ENCODE data around the gene GALK2. TPM values are rescaled to one million over a fixed set of nuclear protein-coding genes. Genes with fewer than 3 reads are reported as not detected.
"Not testable (repeated sequence)": the region's sequence is repeated elsewhere in the genome, so short reads cannot be mapped to it uniquely, and the experiment has no call there.

The GALK2 gene
- total RNA-seq, 1 donor from 2014 or later = 36.5 TPM

DNA sequence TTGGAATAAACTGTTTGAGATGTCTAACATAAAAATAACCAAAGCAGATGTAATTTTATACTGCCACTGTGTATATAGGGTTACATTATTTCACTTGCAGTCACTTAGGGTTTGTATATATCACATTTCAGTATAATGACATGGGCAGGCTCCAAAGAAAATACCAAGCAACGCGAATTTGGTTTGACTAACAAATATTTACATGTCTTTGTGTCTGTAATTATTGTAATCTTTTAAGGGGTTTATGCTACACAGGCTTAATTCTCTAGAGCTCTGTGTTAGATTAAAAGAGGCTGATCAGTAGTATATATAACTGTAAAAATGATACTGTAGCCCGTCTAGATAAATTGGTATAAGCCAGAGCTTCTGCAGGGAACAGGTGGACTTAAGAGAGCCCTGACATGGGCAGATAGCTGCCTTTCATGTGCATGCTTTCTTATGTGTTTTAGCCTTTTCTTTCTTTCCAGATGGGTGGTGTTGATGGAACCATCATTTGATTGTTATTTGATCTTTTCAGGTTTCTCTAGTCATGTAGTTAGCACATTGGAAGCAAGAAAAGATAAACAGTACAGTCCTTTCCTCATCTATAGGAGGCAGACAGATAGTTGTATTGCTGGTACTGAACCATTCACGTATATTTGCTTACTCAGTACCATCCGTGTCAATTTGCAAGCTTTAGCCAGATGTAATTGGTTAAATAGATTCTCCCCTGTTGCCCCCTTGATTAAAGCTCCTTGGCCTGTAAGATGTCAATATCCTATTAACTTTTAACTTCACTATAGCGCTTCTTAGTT, 86.1 kb downstream of the GALK2 start:
- intact Hi-C loops (cut with DNase I) = no loop called here
- no peak for DNase-seq (ENCODE audit: missing footprints)
- ATAC-seq = no peak

DNA sequence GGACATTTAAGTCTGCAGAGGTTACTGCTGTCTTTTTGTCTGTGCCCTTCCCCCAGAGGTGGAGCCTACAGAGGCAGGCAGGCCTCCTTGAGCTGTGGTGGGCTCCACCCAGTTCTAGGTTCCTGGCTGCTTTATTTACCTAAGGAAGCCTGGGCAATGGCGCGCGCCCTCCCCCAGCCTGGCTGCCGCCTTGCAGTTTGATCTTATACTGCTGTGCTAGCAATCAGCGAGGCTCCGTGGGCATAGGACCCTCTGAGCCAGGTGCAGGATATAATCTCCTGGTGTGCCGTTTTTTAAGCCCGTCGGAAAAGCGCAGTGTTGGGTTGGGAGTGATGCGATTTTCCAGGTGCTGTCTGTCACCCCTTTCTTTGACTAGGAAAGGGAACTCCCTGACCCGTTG, 95.1 kb downstream of the GALK2 start:
- DNase-seq (ENCODE audit: missing footprints); ATAC-seq; intact Hi-C loops (cut with DNase I): not testable (repeated sequence)

DNA sequence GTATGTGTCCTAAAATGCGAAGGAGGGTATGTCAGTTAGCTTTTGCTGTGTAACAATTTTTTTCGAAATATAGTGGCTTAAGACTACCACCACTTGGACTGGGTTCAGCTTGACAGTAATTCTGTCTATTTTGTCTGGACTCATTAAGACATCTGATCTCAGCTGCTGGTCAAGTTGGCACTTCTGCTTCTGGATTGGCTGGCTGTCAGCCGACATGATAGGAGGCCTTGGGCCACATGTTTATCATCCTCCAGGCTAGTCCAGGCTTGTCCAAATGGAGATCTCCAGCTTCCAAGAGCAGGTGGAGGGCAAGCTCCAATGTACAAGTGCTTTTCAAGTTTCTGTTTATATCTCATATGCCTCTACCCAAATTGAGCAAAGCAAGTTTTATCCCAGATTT, 95.9 kb downstream of the GALK2 start:
- intact Hi-C loops (cut with DNase I) = no loop called here
- DNase-seq (ENCODE audit: missing footprints) = no peak
- ATAC-seq = no peak

DNA sequence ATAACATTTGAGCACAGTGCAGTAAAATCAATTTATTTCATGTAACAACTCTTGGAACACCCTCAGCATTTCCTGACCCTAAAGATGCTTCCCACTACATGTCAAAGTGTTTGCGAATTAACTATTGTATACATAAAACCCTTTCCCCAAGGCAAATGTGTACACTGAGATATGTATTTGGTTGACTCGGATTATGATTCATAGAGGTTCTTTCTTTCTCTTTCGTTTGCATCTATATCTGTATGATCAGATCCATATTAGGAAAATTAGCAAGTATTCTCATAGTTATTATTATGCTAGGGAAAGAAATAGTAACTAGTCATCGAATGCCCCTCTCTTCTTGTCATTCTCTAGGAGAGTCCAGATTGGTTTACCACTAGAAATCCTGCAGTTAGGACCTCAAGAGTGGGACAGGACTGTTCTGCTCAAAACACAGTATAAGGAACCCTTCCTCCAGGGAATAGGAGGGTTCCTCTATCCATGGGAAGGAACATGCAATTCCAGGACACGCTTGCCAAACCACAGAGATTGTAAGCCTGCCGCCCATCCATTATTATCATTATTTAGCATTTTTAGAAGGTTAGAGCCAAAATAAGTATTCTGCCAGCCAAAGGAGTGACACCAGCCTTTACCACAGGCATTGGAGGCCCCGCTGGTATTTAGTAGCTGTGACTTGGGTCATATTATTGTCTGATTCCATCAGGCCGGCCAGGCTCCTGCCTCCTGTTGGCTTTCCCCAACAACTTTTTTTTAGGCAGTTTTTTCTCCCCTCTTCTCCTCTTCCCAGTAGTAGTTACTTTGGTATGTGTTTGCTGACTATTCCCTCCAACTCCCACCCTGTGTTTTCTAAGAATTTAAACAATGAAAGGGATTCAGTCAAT, 100.7 kb downstream of the GALK2 start:
- peak; percentile 67 for DNase-seq (ENCODE audit: missing footprints)
- intact Hi-C loops (cut with DNase I) = no loop called here
- peak; percentile 94 for ATAC-seq

DNA sequence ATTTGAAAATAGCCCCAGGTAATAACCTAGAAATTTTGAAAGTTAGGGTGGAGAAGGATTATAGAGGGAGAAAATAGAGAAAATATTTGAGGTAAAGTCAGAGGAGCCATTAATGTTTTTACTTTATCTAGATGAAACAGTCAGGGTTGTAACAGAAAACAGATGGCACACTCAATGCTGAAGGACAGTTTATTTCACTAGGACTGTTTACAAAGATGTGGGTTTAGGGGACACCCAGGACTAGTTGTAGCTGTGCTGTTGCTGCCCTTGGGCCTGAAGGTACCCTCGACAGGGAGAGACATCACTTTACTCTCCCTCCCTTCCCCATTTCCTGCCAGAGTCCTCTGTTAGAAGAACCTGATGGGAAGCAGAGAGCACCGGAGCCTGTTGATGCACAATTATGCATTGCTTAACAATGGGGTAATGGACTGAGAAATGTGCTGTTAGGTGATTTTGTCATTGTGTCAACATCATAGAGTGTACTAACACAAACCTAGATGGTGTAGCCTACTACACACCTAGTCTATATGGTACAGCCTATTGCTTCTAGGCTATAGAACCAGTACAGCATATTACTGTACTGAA, 103.8 kb downstream of the GALK2 start:
- DNase-seq (ENCODE audit: missing footprints) (no peak), ATAC-seq (no peak)
- intact Hi-C loops (cut with DNase I) = no loop called here

DNA sequence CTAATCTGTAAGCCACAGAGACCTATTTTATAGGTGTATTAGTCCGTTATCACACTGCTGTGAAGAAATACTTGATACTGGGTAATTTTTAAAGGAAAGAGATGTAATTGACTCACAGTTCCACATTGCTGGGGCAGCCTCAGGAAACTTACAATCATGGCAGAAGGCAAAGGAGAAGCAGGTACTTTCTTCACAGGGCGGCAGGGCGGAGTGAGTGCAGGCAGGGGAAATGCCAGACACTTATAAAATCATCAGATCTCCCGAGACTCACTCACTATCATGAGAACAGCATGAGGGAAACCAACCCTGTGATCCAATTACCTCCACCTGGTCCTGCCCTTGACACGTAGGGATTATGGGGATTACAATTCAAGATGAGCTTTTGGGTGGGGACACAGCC, 108.7 kb downstream of the GALK2 start:
- no peak for ATAC-seq

DNA sequence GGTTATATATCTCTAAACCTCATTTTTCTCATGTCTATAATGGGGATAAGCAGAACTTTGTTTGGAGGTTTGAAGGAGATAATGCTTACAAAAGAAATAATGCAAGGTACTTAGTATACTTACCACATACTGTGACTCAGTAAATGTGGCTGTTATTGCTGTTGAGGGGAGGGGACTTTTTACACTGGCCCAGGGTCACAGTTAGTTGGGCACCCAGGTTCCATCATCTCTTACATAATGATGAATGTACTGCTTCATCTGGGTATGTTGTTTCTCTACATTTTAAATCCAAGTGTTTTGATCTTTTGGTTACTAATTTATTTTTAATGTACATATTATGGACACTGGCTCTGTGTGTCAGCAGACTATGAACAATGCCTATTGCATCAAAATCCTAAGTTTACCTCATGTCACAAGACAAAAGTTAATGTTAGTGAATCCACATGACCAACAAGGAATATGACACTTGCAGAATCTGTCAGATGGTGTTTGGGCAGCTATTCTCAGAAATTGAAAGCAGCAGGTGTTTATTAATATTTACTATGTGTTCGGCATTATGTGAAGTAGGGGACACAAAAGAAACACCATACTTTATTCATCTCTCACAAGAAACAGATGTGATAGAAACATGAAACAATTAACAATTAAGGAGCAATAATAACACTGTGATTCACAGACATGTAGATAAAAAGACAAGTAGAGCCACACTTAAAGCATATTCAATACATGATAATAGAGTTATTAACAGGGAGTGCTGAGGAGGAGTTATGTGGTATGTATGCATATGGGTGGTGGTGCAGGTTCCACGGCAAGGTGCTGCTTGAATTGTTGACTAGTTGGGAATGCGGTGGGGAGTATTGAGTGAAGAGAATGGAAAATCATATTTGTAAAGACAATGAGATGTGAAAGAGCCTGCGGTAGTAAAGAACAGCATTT, 109.7 kb downstream of the GALK2 start:
- ATAC-seq (no peak), DNase-seq (ENCODE audit: missing footprints) (no peak)
- intact Hi-C loops (cut with DNase I) = no loop called here

More for the DNA sequence above, 108.7 kb downstream of the GALK2 start:
- intact Hi-C loops (cut with DNase I) = no loop called here
- DNase-seq (ENCODE audit: missing footprints) = no peak

DNA sequence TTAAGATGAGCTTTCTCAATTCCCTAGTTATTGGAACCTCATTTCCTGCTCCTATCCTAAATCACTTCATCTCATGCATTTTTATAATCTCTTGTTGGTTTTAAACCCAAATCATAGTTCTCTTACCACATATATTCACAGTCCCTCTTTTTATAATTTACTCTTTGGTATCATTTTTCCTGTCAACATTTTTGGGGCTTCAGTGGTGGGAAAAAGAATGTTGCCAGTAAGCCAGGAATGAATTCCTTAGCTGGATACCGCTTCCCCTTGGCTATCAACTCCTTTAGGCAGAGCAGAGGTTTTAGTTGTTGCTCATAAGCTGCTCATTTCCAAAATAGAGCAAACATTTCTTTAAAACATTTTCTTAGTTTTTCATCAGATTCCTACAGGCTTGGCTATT, 112.3 kb downstream of the GALK2 start:
- no peak for ATAC-seq

DNA sequence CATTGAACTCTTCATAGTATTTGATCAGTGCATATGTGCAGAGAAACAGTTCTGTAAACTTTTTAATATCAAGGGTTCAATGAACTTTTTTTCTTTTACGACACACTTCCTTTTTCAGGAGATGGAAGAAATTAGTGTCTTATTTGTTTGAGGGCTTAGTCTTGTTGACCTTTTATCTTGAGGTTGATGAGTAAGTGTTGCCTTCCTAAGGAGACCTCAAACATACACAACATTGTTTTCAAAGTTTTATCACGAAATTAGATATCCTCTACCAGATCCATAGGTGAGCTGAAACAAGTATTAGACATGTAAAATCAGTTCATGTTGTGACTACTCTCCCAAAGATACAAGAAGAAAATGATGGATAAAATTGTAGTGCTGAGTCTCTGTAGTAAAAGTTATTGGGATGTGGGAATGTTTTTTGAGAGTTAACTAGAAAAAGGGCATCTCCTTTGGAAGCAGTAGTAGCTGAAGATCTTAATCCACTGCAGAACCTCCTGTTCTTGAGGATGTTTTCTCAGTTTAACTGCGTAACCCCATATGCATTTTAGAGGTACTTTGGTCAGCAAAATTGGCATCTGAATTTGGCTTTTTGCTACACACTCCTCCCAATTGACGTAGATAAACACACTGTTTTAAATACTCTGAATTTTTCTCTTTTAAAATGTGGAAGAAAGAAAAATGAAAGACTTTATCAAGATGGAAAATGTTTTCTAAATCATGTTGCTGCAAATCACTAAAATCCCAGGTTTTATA, 116.8 kb downstream of the GALK2 start:
- intact Hi-C loops (cut with DNase I) = no loop called here
- ATAC-seq = peak; percentile 61

More for the DNA sequence above, 112.3 kb downstream of the GALK2 start:
- intact Hi-C loops (cut with DNase I) = no loop called here
- DNase-seq (ENCODE audit: missing footprints) = no peak

DNA sequence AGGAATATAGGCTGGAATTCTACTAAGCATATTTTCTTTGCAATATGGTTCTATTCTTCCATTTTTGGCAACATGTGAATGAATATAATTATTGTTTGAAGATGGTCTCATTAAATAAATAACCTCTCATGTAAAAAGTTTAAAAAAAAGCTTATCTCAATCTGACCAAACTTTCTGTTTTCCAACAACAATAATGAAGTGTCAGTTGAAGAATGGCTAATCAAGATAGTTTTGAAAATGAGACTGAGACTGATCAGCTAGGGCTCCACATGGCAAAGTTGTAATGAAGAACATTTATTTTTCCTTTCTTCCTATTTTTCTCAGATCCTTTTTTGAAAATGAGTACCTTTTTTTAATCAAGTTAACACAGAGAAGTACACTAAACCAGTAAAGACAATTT, 117.4 kb downstream of the GALK2 start:
- ATAC-seq = no peak
- DNase-seq (ENCODE audit: missing footprints) = no peak
- intact Hi-C loops (cut with DNase I) = no loop called here

More for the DNA sequence above, 116.8 kb downstream of the GALK2 start:
- DNase-seq (ENCODE audit: missing footprints) = no peak

DNA sequence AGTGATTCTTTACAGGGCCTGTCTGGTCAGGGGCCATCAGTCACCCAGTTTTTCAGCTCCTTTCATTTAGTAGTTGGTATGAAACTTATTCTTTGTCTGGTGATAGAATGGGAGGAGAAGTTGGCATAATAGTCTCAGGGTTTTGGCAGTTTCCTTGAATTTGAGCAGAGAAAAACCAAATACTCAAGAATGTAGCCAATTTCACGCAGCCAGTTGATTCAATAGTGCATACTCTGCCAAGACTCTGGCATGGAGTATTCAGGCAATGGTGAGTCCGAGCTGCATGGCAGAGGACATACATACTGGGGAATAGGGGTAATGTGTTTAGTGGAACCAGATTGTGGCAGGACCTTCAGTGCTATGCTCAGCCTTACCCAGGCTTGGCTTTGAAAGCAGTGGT, 118.3 kb downstream of the GALK2 start:
- DNase-seq (ENCODE audit: missing footprints) (no peak), ATAC-seq (no peak)
- intact Hi-C loops (cut with DNase I) = no loop called here

DNA sequence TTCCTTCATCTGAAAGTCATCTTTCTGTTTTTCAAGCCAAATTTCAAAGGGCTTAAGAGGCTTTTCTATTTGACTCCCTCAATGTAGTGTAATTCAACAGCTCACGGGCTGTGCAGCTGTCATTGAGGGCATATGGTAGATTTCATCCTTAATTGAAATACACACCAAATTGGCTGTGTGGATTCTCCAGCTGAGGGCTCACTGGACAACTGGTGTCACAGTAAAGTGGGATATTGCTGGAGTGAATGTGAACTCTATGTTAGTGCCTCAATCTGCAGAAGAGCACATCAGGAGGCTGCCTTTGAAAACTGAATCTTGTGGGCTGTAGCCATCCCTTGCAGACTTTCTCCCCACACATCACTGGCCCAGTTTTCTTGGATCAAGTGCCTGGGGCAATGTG, 120.1 kb downstream of the GALK2 start:
- ATAC-seq = peak; percentile 85
- DNase-seq (ENCODE audit: missing footprints) = no peak
- intact Hi-C loops (cut with DNase I) = no loop called here

DNA sequence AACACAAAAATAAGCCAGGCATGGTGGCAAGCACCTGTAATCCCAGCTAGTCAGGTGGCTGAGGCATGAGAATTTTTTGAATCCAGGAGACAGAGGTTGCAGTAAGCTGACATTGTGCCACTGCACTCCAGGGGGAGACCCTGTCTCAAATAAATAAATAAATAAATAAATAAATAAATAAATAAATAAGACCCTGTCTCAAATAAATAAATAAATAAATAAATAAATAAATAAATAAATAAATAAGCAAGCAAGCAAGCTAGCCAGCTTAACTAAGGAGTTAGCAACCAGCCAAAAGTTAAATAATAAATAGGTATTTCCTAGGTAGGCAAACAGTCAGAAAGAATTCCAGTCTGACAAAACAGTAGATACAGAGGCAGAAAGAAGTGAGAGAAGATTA, 123.9 kb downstream of the GALK2 start:
- no peak for ATAC-seq
- intact Hi-C loops (cut with DNase I) = no loop called here
- no peak for DNase-seq (ENCODE audit: missing footprints)

DNA sequence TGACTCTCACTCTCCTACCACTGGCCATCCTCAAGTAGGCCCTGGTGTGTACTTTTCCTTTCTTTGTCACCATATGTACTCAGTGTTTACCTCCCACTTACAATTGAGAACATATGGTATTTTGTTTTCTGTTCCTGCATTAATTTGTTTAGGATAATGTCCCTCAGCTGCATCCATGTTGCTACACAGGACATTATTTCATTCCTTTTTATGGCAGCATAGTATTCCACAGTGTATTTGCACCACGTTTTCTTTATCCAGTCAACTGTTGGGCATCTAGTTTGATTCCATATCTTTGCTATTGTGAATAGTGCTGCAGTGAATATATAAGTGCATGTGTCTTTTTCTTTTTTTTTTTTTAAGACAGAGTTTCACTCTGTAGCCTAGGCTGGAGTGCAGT, 126.2 kb downstream of the GALK2 start:
- DNase-seq (ENCODE audit: missing footprints) (no peak), ATAC-seq (no peak)
- intact Hi-C loops (cut with DNase I) = no loop called here

DNA sequence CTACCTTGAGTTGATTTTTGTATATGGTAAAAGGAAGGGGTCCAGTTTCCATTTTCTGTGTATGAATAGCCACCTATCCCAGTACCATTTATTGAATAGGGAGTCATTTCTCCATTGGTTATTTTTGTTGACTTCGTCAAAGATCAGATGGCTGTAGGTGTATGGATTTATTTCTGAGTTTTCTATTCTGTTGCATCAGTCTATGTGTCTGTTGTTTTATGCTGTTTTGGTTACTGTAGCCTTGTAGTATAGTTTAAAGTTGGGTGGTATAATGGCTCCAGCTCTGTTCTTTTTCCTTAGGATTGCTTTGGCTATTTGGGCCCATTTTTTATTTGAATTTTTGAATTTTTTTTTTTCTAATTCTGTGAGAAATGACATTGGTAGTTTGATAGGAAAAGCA, 127.5 kb downstream of the GALK2 start:
- DNase-seq (ENCODE audit: missing footprints) (no peak), ATAC-seq (no peak)
- intact Hi-C loops (cut with DNase I) = no loop called here

DNA sequence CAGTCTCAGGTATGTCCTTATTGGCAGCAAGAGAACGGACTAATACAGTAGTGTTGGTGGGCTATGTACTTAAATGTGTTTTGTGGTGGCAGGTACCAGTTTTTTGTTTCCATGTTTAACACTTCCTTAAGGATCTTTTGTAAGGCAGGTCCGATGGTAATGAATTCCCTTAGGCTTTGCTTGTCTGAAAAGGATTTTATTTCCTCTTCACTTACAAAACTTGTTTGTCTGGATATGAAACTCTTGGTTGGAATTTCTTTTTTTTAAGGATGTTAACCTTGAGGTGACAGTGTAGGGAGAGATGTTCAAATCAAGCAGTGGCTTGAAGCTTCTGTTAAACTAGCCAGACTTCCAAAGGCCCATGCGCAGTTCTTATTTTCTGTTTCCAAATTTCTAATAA, 130.8 kb downstream of the GALK2 start:
- ATAC-seq (no peak), DNase-seq (ENCODE audit: missing footprints) (no peak)
- intact Hi-C loops (cut with DNase I) = no loop called here

DNA sequence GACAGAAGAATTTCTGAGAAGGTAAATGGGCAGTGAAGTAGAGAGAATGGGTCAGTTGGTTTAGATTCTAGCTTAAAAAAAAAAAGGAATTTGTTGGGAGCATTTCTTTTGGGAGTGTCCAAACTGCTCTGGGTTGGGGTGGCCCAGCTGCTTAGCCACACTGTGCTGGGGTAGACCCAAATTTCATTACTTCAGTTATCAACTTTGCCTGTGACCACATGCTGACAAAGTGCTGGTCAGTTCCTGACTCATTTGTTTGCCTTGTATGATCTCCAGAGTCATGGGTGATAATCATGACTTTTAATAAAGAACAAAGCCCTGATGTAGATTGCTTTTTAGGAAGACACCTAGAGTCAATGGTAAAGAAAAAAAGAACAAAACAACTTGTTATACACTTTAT, 131.5 kb downstream of the GALK2 start:
- intact Hi-C loops (cut with DNase I) = no loop called here
- DNase-seq (ENCODE audit: missing footprints) = no peak
- no peak for ATAC-seq

DNA sequence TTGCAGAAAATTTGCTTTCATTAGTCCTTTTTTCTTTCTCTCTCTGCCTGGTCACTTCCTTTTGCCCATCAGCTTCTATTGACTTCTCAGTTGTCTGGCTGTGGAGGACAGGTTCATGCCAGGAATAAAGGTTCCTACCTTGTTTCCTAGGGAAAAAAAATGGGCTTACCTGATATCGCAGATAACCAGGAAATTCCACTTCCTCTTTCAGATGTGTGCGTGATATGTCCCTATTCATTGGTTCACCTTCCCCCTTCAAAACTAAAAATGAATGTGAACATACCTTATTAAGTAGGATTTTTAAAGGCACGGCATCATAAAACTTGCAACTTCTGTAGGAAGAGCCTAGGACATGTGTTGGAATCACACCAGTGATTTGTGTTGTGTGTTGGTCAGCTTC, 133.0 kb downstream of the GALK2 start:
- intact Hi-C loops (cut with DNase I) = no loop called here
- ATAC-seq (no peak), DNase-seq (ENCODE audit: missing footprints) (no peak)
